ENCODE data around the gene MTG1.
A peak's percentile ranks its signal among the peaks of the same experiment; 100 is the strongest.
"Not testable (repeated sequence)": the region's sequence is repeated elsewhere in the genome, so short reads cannot be mapped to it uniquely, and the experiment has no call there.

Gene MTG1

DNA sequence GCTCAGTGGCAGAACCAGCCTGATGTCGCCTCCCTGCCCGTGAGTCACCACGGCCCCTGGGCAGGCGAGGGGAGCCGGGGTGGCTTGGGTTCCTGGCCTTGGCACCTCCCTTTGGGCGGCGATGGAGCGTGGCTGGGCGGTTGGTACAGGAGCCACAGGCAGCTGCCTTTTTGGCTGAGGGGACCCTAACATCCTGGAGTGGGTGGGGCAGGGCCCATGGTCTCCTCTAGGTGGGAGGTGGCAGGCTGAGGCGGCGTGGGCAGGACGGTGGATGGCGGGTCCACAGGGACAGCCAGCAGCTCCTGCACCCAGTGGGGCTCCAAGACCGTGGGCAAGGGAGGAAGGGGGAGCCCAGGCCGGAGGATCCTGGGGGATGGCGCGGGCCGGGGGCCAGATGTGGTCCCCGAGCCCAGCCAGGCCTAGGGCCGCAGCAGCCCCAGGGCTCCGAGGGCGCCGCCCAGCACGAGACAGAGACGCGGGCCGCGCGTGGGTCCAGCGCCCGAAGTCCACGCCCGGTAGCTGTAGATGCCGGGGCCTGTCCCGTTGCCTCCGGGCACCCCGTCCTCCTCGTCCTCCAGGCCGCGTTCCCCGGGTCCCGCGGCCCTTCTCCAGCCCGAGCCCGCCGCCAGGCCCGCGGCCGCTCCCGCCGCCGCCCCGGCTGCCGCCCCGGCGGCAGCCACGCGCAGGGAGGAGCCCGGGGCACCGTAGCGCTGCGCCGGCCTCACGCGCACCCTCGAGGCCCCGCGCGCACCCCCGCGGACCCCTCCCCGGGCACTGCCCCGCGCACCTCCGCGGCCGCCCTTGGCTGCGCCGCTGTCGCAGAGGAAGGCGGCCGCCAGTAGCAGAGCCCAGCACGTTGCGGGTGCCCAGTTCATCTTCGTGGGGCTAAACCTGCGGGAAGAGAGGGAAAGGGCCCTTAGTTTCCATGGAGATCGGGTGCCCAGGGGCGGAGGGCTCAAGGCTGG, 29.1 kb downstream of the MTG1 start:
- peaks cover 20% of the 10 kb centered on the region for H3K36me3 ChIP-seq (ENCODE audit: control insufficient read depth, insufficient read depth, low read length, severe bottlenecking)
- peak; percentile 27 for DNase-seq (ENCODE audit: low read depth)
- H3K27me3 ChIP-seq (replicated peaks; ENCODE audit: control insufficient read depth, insufficient read depth, low read length), result no peaks in the 10 kb centered on the region
- H3K9me3 ChIP-seq (ENCODE audit: control insufficient read depth, low read length), result no peaks in the 10 kb centered on the region
- no peaks in the 10 kb centered on the region for H3K4me1 ChIP-seq (ENCODE audit: control insufficient read depth, insufficient read depth, low read length)
- no peak overlapping the region for H3K9ac ChIP-seq (ENCODE audit: low read length)
- no peak overlapping the region for H3K4me3 ChIP-seq (ENCODE audit: low read length)

DNA sequence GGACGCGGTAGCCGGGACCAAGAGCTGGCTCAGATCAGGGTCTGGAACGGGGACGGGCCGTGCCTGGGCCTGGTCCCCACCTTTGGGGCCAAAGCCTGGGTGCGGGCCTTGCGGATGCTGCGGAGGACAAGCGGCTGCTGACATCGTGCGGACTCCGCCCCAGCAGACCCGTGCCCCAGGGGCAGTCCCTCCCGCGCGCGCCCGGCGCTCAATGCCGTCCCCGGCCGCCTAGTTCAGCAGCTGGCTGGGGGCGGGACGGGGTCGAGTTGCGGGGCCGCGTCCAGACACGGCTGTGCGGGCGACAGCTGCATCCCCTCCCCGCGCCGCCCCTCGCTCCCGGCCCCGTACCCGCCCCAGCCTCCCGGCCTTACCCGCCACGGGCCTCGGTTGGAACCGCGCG, 30.1 kb downstream of the MTG1 start:
- H3K4me1 ChIP-seq (ENCODE audit: control insufficient read depth, insufficient read depth, low read length); DNase-seq (ENCODE audit: low read depth); H3K9me3 ChIP-seq (ENCODE audit: control insufficient read depth, low read length); H3K27me3 ChIP-seq (replicated peaks; ENCODE audit: control insufficient read depth, insufficient read depth, low read length); H3K4me3 ChIP-seq (ENCODE audit: low read length); H3K9ac ChIP-seq (ENCODE audit: low read length): not testable (repeated sequence)
- peaks cover 18% of the 10 kb centered on the region for H3K36me3 ChIP-seq (ENCODE audit: control insufficient read depth, insufficient read depth, low read length, severe bottlenecking)

DNA sequence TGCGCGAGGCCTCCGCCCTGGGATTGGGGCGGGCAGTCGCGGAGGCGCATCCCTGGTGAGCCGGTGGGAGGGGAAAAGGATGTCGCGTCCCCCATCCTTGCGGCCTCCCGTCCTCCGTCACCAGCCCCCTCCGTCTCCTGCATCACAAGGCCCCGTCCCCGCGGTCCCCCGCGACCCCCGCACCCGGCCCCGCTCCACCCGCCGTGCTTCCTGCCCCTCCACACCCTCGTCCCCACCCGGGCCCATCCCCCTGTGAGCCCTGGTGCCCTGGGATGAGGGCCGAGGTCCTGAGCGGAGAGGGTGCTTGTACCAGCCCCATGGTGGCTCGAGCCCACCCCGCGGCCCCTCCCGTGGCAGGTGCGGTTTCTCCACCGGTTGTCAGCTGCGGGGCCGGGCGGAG, 30.6 kb downstream of the MTG1 start, which contains the start of gene SPRN:
TSS of gene SPRN (minus strand) at position 25 of the 400 bp plus-strand sequence. CDS start 944 bp downstream, outside the sequence.
- not testable (repeated sequence) for H3K9me3 ChIP-seq (ENCODE audit: control insufficient read depth, low read length); DNase-seq (ENCODE audit: low read depth); H3K4me1 ChIP-seq (ENCODE audit: control insufficient read depth, insufficient read depth, low read length); H3K4me3 ChIP-seq (ENCODE audit: low read length); H3K27me3 ChIP-seq (replicated peaks; ENCODE audit: control insufficient read depth, insufficient read depth, low read length); H3K9ac ChIP-seq (ENCODE audit: low read length)
- peaks cover 13% of the 10 kb centered on the region for H3K36me3 ChIP-seq (ENCODE audit: control insufficient read depth, insufficient read depth, low read length, severe bottlenecking)

DNA sequence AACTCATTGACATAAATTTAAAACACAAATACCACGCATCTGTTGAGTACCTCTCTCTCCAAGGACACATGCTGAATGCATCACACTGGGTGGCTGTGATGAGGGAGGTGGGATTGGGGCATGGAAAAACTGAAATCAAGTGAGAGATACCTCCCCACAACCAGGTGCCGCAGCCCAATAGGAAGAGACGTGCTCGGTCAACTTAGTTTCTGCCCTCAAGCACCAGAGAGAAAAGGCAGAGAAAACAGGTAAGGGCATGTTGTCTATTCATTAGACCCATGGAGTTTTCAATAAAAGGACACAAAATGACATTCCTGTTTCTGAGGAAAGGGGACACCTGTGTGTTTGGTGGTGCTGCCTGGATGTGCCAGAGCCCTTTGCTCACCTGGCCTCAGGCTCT, 35.6 kb downstream of the MTG1 start:
- H3K36me3 ChIP-seq (ENCODE audit: control insufficient read depth, insufficient read depth, low read length, severe bottlenecking); H3K27me3 ChIP-seq (replicated peaks; ENCODE audit: control insufficient read depth, insufficient read depth, low read length); DNase-seq (ENCODE audit: low read depth): not testable (repeated sequence)

DNA sequence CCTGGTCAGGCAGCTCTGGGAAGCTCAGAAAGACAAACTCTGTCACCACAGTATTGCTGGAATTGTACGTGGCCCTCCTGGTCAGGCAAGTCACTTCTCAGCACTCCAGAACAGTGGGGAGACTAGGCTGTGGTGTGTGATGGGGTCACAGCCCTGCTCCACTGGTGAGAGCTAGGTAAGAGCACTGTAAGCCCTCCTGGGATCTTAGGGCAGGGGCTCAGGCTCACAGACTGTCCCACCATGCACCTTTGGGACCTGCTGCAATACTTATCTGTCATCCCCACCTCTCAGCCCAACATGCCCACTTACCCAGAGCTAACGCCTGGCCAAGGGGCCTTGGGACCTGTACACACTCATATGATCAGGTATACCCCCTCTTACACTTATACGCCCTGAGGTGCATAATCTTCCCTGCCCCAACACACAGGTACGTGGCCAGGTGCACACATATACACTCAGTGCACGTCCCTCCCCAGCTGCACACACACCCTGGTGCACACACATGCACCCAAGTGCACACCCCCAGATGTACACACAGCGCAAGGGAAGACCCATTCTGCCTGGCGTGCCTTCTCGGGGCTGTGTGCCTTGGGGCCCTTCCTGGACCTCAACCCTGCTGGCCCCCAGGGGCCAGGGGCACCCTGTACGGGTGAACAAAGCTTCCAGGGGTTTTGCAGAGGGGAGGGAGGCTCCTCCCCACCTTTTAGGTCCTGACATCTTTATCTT, 38.1 kb downstream of the MTG1 start:
- not testable (repeated sequence) for H3K4me1 ChIP-seq (ENCODE audit: control insufficient read depth, insufficient read depth, low read length); H3K4me3 ChIP-seq (ENCODE audit: low read length); DNase-seq (ENCODE audit: low read depth); H3K27me3 ChIP-seq (replicated peaks; ENCODE audit: control insufficient read depth, insufficient read depth, low read length); H3K9ac ChIP-seq (ENCODE audit: low read length); H3K9me3 ChIP-seq (ENCODE audit: control insufficient read depth, low read length); H3K36me3 ChIP-seq (ENCODE audit: control insufficient read depth, insufficient read depth, low read length, severe bottlenecking)

More for the DNA sequence above, 35.6 kb downstream of the MTG1 start:
- not testable (repeated sequence) for H3K4me1 ChIP-seq (ENCODE audit: control insufficient read depth, insufficient read depth, low read length); H3K9ac ChIP-seq (ENCODE audit: low read length); H3K9me3 ChIP-seq (ENCODE audit: control insufficient read depth, low read length); H3K4me3 ChIP-seq (ENCODE audit: low read length)

DNA sequence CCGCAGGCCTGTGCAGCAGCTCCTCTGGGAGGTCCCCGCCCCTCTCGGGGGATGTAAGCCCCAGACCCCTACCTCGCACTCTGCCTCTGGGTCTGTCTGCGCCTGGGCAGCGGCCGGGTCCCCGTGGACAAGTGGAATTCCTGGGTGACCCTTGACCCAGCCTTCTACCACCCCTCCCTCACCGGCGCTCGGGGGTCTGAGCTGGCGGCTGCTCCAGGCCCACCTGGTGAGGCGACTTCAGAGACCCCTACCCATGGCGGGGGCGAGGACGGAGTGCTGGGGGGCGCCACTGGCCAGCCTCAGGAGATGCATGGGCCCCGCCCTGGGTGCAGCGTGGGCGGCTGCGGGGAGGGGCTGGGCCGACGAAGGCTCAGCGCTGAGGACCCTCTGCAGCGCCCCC, 38.8 kb downstream of the MTG1 start:
- not testable (repeated sequence) for H3K36me3 ChIP-seq (ENCODE audit: control insufficient read depth, insufficient read depth, low read length, severe bottlenecking); H3K9me3 ChIP-seq (ENCODE audit: control insufficient read depth, low read length); H3K4me3 ChIP-seq (ENCODE audit: low read length)

DNA sequence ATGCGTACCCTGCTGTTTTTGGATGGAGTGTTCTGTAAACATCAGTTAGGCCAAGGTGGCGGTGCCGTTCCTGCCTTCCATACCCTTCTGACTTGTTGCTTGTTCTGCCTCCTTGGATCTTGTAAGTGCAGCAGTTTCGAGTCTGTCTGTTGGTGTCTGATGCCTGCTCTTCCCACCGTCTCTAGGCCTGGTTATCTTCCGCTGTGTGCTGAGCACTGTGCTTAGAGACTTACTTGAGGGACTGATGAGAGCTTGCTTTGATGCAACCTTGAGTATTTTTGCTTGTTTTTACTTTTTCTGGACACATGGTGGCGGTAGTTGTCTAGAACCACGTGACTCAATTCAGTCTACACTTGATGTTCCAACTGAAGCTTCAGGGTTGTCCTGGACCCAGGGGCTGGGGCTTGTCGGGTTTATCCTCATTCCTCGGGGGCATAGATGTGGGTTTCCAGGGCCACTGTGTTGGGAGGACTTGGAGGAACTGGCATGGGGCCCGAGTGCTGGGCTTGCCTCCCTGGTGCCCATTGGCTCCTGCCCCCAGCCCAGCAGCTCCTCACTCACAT, 44.8 kb downstream of the MTG1 start:
- Histone ChIP-seq H3K27me3 (replicated peaks; ENCODE audit: control insufficient read depth, insufficient read depth, low read length) (no peaks in the 10 kb centered on the region), H3K9ac (ENCODE audit: low read length) (no peak overlapping the region), H3K4me3 (ENCODE audit: low read length) (no peak overlapping the region), H3K36me3 (ENCODE audit: control insufficient read depth, insufficient read depth, low read length, severe bottlenecking) (no peaks in the 10 kb centered on the region), H3K4me1 (ENCODE audit: control insufficient read depth, insufficient read depth, low read length) (no peaks in the 10 kb centered on the region), H3K9me3 (ENCODE audit: control insufficient read depth, low read length) (no peaks in the 10 kb centered on the region)
- DNase-seq (ENCODE audit: low read depth), result peak; percentile 37

More for the DNA sequence above, 38.8 kb downstream of the MTG1 start:
- DNase-seq (ENCODE audit: low read depth); H3K4me1 ChIP-seq (ENCODE audit: control insufficient read depth, insufficient read depth, low read length); H3K9ac ChIP-seq (ENCODE audit: low read length); H3K27me3 ChIP-seq (replicated peaks; ENCODE audit: control insufficient read depth, insufficient read depth, low read length): not testable (repeated sequence)

DNA sequence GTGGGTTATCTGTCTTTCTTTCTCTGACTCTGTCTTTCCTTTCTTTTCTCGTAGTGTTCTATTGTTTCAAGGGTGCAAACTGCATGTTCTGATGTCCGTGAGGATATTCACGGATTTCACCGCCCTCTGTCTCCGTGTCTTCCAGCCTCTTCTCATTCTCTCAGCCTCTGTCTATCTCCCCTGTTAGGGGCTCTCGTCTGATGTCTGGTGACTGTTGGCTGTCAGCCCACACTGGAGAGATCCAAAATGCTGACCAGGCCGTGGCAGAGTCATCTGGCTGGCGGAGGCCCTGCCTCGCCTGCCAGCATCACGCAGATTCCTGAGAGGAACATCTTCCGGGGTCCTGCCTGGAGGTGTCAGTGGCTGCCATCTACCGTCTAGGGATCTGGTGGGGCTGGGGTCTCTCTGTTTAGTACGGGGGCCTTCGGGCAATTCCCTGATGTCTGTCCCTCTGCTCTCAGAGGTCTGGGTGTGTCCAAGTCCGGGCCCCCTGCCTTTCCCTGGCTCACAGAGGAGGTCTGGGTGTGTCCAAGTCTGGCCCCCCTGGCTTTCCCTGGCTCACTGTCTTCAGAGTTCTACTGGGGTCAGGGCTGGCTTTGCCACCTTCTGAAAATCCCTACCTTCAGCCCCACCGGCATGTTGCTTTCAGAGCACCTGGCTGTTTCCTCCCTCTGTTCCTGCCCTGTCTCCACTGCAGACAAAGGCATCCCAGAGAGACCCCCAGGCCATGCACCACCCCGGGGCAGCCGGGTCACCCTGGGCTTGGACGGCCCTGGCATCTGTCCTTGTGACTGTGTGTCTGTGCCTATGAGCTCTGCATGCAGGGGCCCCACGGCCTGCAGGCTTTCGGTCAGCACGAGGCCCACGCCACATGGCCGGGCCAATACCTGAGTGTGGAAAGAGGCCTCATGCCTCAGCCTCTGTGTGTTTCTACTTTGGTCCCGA, 45.8 kb downstream of the MTG1 start:
- Histone ChIP-seq H3K4me3 (ENCODE audit: low read length) (no peak overlapping the region), H3K4me1 (ENCODE audit: control insufficient read depth, insufficient read depth, low read length) (no peaks in the 10 kb centered on the region), H3K9ac (ENCODE audit: low read length) (no peak overlapping the region), H3K27me3 (replicated peaks; ENCODE audit: control insufficient read depth, insufficient read depth, low read length) (no peaks in the 10 kb centered on the region), H3K36me3 (ENCODE audit: control insufficient read depth, insufficient read depth, low read length, severe bottlenecking) (no peaks in the 10 kb centered on the region), H3K9me3 (ENCODE audit: control insufficient read depth, low read length) (no peaks in the 10 kb centered on the region)
- DNase-seq (ENCODE audit: low read depth), result no peak

DNA sequence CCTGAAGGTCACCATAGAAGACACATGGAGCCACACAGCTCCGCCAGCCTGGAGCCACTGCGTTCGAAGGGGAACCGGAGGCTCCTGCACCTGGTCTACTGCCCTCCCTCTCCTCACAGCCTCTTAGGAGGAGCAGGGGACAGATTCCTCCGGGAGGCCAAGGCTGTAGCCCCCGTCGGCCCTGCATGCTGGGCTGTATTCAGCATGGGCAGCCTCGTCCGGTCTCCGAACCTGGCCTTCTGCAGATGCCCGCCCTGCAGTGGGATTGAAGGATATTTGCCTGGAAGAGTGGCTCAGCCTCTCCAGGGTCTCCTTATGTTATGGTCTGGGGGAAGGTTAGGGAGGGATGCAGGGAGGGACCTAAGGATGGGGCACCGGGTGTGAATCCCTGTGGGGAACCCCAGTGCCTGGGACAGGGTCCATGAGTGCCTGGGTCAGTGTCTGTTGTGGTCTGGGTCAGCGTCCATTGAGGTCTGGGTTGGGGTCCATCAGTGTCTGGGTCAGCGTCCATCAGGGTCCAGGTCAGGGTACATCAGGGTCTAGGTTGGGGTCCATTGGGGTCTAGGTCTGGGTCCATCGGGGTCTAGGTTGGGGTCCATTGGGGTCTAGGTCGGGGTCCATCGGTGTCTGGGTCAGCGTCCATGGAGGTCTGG, 46.8 kb downstream of the MTG1 start:
- DNase-seq (ENCODE audit: low read depth), result no peak
- Histone ChIP-seq H3K27me3 (replicated peaks; ENCODE audit: control insufficient read depth, insufficient read depth, low read length) (no peaks in the 10 kb centered on the region), H3K4me1 (ENCODE audit: control insufficient read depth, insufficient read depth, low read length) (no peaks in the 10 kb centered on the region), H3K9ac (ENCODE audit: low read length) (no peak overlapping the region), H3K4me3 (ENCODE audit: low read length) (no peak overlapping the region), H3K9me3 (ENCODE audit: control insufficient read depth, low read length) (no peaks in the 10 kb centered on the region), H3K36me3 (ENCODE audit: control insufficient read depth, insufficient read depth, low read length, severe bottlenecking) (no peaks in the 10 kb centered on the region)

DNA sequence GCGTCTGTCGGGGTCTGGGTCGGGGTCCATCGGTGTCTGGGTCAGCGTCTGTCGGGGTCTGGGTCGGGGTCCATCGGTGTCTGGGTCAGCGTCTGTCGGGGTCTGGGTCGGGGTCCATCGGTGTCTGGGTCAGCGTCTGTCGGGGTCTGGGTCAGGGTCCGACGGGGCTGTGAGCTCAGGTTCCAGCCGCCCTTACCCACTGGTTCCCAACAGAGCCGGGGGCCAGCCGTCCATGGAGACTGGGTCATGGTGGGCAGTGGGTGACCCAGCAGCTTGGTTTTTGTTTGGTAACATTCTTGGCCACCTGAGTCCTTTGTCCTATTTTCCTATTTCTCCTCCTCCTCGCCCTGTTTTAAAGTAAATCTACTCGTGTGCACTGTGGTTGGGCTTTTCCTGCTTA, 47.4 kb downstream of the MTG1 start:
- H3K27me3 ChIP-seq (replicated peaks; ENCODE audit: control insufficient read depth, insufficient read depth, low read length); H3K9ac ChIP-seq (ENCODE audit: low read length); H3K4me1 ChIP-seq (ENCODE audit: control insufficient read depth, insufficient read depth, low read length); H3K36me3 ChIP-seq (ENCODE audit: control insufficient read depth, insufficient read depth, low read length, severe bottlenecking); DNase-seq (ENCODE audit: low read depth); H3K4me3 ChIP-seq (ENCODE audit: low read length); H3K9me3 ChIP-seq (ENCODE audit: control insufficient read depth, low read length): not testable (repeated sequence)

Measured in adipocyte (in vitro differentiated cells).